T-helper 2 cell treated with Interferon-gamma antibody and Interleukin-4, amounts not matched to agents 5 μg/mL and 100 μg/mL, for 36 hours (primary cell): ENCODE data around the gene ATP8B4.
"Not testable (repeated sequence)": the region's sequence is repeated elsewhere in the genome, so short reads cannot be mapped to it uniquely, and the experiment has no call there.

ENCODE experiments used
- DNase-seq: peaks from one replicate; pipeline ENCODE4 v3.0.0; 2021; ENCODE audit warnings: low spot score
- H3K27ac Mint-ChIP-seq: one replicate; pipeline ENCODE4 v1.8.0; 2021; ENCODE audit warnings: mild to moderate bottlenecking, mixed read lengths
- H3K27me3 Mint-ChIP-seq: one replicate; pipeline ENCODE4 v1.8.0; 2021; ENCODE audit warnings: low read depth, mixed read lengths
- H3K36me3 Mint-ChIP-seq: one replicate; pipeline ENCODE4 v1.8.0; 2021; ENCODE audit warnings: low read depth, mixed read lengths
- H3K4me1 Mint-ChIP-seq: one replicate; pipeline ENCODE4 v1.8.0; 2021; ENCODE audit warnings: low read depth, mixed read lengths
- H3K4me3 Mint-ChIP-seq: one replicate; pipeline ENCODE4 v1.8.0; 2022; ENCODE audit warnings: mild to moderate bottlenecking, moderate library complexity, mixed read lengths
- H3K9me3 Mint-ChIP-seq: one replicate; pipeline ENCODE4 v1.8.0; 2021; ENCODE audit warnings: mixed read lengths

Gene ATP8B4

DNA sequence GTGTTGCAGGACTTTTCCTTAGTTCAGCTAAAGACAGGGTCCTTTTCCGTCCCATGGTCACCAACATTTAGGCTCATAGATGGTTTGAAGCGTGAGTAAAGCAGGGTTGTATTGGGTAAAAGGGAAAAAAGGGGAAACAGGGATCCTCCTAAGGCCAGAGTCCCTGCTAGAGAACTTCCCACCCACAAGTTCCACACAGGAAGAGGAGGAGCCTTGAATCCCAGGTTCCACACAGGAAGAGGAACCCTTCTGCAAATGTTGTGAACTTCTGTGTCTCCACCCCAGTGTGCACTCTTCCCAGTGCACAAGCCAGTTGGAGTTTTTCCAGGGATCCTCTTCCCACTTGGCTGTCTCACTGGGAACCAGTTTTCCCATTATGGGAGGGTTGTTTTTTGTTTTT is 27.6 kb upstream of the ATP8B4 start:
- Mint-ChIP-seq H3K4me3 (no peak overlapping the region), H3K4me1 (peaks cover 34% of the 10 kb centered on the region), H3K27ac (no peak overlapping the region), H3K27me3 (no peaks in the 10 kb centered on the region), H3K9me3 (no peaks in the 10 kb centered on the region), H3K36me3 (no peaks in the 10 kb centered on the region)
- no peak for DNase-seq

DNA sequence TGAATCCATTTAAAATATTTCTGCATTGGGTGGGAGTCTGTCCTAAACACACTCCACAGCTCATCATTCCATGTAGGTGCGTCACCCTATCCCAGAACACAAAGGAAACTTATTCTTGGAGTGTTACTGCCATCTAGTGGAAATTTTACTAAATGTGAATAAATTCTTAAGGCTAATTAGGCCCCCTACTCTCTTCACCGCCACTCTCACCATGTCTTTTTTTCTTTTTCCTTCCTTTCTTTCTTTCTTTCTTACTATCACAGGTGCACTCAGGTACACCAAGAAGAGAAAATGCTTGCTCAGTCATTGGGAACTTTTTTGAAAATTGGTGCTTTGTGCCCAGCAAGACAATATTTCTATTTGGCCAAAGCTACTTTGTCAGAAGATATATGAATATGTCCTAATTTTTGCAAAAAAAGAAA is 26.4 kb upstream of the ATP8B4 start:
- no peak overlapping the region for H3K27ac Mint-ChIP-seq
- no peaks in the 10 kb centered on the region for H3K27me3 Mint-ChIP-seq
- peaks cover 30% of the 10 kb centered on the region for H3K4me1 Mint-ChIP-seq
- DNase-seq, result no peak
- no peaks in the 10 kb centered on the region for H3K9me3 Mint-ChIP-seq
- no peaks in the 10 kb centered on the region for H3K36me3 Mint-ChIP-seq
- no peak overlapping the region for H3K4me3 Mint-ChIP-seq

DNA sequence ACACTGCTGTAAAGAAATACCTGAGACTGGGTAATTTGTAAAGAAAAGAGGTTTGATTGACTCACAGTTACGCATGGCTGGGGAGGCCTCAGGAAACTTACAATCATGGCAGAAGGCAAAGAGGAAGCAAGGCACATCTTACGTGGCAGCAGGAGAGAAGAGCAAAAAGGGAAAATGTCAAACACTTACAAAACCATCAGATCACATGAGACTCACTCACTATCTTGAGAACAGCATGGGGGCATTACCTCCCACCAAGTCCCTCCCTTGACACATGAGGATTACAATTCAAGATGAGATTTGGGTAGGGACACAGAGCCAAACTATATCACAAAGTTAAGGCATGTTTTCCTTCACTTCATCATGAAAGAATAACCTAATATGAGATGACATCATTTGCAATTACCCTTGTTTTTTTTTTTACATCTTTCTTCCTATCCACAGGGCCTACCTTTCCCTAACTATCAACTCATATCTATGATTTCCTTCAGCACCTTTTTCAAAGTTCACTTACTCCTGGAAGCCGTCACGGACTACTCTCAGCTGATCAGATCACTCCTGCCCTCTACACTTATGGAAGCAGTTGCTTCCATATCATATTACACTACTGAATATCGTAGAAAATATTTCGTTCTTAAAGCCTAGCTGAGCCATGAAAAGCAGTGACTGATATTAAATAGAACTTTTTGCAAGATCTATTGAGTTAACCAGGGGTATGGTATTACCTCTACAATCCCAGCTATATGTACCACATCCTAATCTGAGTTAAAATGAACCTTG is 25.5 kb upstream of the ATP8B4 start:
- peaks cover 27% of the 10 kb centered on the region for H3K4me1 Mint-ChIP-seq
- H3K36me3 Mint-ChIP-seq, result no peaks in the 10 kb centered on the region
- H3K4me3 Mint-ChIP-seq, result no peak overlapping the region
- no peak for DNase-seq
- no peaks in the 10 kb centered on the region for H3K27me3 Mint-ChIP-seq
- H3K27ac Mint-ChIP-seq, result peak overlapping the region; percentile 56
- no peaks in the 10 kb centered on the region for H3K9me3 Mint-ChIP-seq

DNA sequence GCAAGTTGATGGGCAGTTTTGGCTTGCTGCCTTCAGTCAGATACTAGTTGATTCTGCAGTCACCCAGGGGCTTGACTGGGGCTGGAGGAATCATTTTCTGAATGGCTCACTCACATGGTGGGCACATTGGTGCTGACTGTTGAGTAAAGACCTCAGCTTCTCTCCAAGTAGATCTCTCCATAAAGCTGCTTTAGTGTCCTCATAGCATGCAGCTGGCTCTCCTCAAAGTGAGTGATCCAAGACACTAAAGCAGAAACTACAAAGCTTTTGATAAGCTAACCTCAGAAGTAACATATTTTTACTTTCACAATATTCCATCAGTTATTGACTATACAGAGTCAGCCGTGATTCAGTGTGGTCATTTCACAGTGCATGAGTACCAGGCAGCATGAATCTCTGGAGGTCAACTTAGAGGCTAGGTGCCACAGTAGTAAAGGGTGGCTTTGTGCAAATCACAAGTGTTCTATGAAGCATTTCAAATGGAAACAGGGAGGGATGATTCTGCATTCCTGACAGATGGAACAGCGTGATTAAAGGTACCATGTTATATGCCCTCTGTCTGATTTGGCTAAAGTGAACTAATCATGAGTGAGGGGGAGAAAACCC is 24.3 kb upstream of the ATP8B4 start:
- no peak overlapping the region for H3K4me3 Mint-ChIP-seq
- H3K9me3 Mint-ChIP-seq, result no peaks in the 10 kb centered on the region
- no peaks in the 10 kb centered on the region for H3K36me3 Mint-ChIP-seq
- H3K27me3 Mint-ChIP-seq, result no peaks in the 10 kb centered on the region
- peaks cover 27% of the 10 kb centered on the region for H3K4me1 Mint-ChIP-seq
- no peak overlapping the region for H3K27ac Mint-ChIP-seq
- no peak for DNase-seq

DNA sequence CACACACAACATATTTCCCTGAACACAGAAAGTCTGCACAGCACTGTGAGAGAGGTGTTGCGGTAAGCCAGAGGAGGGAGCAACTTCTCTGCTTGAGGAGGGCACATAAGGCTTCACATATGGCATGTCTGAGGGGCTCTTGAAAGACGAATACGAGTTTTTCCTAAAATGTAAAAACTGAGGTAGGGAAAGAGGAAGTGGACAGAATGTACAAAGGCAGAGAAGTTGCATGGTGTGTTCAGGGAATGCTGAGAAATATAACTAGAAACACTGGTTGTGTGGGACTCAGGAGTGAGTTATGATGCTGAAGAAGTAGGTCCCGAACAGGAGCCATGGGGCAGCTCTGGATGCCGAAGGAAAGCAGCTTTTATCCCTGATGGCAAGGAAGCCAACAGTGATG is 22.8 kb upstream of the ATP8B4 start:
- H3K36me3 Mint-ChIP-seq, result peaks cover 2% of the 10 kb centered on the region
- no peaks in the 10 kb centered on the region for H3K9me3 Mint-ChIP-seq
- no peaks in the 10 kb centered on the region for H3K27me3 Mint-ChIP-seq
- H3K4me3 Mint-ChIP-seq, result no peak overlapping the region
- peaks cover 42% of the 10 kb centered on the region for H3K4me1 Mint-ChIP-seq
- no peak overlapping the region for H3K27ac Mint-ChIP-seq
- DNase-seq, result no peak

DNA sequence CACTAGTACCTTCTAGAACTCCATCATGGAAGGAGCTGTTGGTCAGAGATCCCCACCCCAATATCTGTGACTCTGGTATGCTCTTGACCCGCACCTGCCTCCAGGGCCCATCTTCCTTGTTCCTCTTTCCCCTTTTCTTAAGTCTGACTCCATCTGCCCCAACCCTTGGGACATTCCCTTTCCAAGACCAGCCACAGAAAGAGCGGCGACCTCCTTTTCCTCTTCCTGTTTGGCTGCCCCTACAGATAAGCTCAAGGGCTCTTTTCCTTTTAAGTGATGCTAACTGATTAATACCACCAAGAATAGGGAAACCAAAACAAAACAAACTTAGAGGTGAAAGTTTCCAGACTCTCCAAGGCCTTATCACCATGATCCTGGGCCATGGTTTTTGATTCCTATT is 21.9 kb upstream of the ATP8B4 start:
- no peaks in the 10 kb centered on the region for H3K9me3 Mint-ChIP-seq
- no peak for DNase-seq
- H3K27me3 Mint-ChIP-seq, result no peaks in the 10 kb centered on the region
- no peak overlapping the region for H3K4me3 Mint-ChIP-seq
- H3K4me1 Mint-ChIP-seq, result peaks cover 47% of the 10 kb centered on the region
- H3K36me3 Mint-ChIP-seq, result peaks cover 2% of the 10 kb centered on the region
- H3K27ac Mint-ChIP-seq, result no peak overlapping the region

DNA sequence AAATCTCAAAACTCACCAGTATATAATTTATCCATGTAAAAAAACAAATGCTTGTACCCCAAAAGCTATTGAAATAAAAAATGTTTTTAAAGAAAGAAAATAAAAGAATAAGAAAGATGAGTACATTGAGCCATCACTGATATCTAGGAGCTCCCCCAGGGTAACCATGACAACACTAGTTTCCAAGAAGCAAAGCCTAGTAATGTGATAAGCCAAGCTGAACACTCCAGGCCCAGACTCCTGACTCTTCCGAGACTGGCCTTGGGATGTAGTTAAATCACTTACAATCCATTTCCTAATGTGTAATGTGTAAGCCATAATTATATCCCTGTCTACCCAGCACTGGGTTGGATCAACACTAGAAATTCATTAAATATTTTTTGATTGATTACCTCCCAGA is 21.1 kb upstream of the ATP8B4 start:
- Mint-ChIP-seq H3K9me3 (no peaks in the 10 kb centered on the region), H3K27ac (no peak overlapping the region), H3K4me3 (no peak overlapping the region), H3K27me3 (no peaks in the 10 kb centered on the region), H3K4me1 (peaks cover 51% of the 10 kb centered on the region), H3K36me3 (peaks cover 2% of the 10 kb centered on the region)
- no peak for DNase-seq

DNA sequence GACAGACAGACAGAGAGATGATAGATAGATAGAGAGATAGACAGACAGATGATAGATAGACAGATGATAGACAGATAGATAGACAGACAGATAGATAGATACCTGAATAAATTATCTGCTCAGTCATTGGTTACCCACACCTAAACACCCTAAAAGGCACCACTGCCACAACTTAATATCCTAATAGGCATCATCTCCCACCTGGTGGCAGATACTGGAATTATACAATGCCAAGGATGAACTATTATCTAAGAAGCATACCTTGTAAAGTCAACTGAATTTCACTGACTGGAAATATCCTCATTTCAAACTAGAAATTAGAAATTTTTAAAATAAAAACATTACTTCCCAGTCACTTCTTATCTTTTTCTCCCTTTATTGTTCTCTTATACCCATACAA is 19.4 kb upstream of the ATP8B4 start:
- no peak overlapping the region for H3K4me3 Mint-ChIP-seq
- H3K36me3 Mint-ChIP-seq, result peaks cover 2% of the 10 kb centered on the region
- no peak for DNase-seq
- peak overlapping the region; percentile 82 for H3K27ac Mint-ChIP-seq
- no peaks in the 10 kb centered on the region for H3K9me3 Mint-ChIP-seq
- no peaks in the 10 kb centered on the region for H3K27me3 Mint-ChIP-seq
- H3K4me1 Mint-ChIP-seq, result peaks cover 49% of the 10 kb centered on the region

DNA sequence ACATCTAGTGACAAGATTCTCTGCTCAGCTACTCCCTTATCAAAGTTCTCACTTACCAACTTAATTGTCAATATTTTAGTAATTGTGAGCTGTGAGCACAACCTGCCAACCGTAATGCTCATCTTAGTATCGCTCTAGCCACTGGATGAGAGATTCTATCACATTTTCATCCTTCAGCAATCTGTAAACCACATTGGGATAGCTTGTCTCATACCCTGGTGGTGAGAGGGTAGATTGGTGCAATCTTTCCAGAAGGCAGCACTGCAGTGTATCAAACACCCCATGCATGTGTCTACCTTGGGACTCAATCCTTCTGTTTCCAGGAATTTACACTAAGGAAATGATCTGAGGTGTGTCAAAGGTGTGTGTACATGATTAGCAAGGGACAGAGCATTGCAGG is 18.9 kb upstream of the ATP8B4 start:
- Mint-ChIP-seq H3K27ac (peak overlapping the region; percentile 82), H3K4me1 (peaks cover 49% of the 10 kb centered on the region), H3K27me3 (no peaks in the 10 kb centered on the region), H3K9me3 (no peaks in the 10 kb centered on the region), H3K36me3 (peaks cover 2% of the 10 kb centered on the region), H3K4me3 (no peak overlapping the region)
- DNase-seq, result peak; percentile 19

DNA sequence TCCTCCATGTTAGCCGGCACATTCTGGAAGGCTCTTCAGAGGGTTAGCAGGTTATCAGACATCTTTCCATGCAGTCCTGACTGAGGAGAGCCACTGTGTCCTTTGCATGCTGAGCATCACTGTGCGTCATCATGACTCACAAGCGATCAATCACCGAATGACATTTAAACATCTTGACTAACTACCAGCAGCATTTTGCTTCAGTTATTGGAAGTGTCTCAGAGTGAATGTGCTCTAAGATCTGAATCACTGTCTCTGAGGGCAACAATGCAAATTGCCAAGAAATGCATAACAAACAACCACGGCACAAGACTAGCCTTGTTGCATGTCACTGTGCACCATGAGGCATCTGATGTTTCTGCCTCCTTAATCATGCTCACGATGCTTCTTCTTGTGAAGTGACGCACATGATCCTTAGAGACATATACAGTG is 18.3 kb upstream of the ATP8B4 start:
- Mint-ChIP-seq H3K4me3 (peak overlapping the region; percentile 31), H3K36me3 (peaks cover 4% of the 10 kb centered on the region), H3K4me1 (peaks cover 52% of the 10 kb centered on the region), H3K27me3 (no peaks in the 10 kb centered on the region), H3K27ac (peak overlapping the region; percentile 82), H3K9me3 (no peaks in the 10 kb centered on the region)
- DNase-seq, result peak; percentile 82

DNA sequence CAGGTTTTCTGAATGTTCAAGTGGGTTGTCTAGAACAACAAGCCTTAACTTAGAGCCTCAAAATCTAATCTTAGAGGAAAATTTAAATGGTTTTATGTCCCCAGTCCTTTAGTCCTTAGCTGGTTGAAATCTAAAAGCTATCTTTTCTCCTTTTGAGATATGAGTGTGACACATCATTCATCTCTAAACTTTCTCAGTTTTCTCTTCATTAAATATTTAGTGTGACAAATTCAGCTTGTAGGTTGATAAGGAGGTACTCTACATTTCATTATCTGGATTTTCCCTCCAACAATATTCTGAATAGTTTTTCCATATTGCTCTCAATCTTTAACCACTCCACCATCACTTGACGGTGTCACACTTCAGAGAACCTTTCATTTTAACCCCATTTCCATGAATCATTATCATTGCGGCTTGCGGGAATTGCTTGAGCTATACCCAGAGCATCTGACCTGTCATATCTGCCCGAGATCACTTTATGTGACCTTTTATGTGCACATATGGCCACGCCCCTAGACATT is 16.1 kb upstream of the ATP8B4 start:
- peaks cover 48% of the 10 kb centered on the region for H3K4me1 Mint-ChIP-seq
- peaks cover 7% of the 10 kb centered on the region for H3K36me3 Mint-ChIP-seq
- H3K9me3 Mint-ChIP-seq, result peaks cover 3% of the 10 kb centered on the region
- H3K27ac Mint-ChIP-seq, result peak overlapping the region; percentile 92
- DNase-seq, result peak; percentile 87
- H3K4me3 Mint-ChIP-seq, result peak overlapping the region; percentile 40
- no peaks in the 10 kb centered on the region for H3K27me3 Mint-ChIP-seq

DNA sequence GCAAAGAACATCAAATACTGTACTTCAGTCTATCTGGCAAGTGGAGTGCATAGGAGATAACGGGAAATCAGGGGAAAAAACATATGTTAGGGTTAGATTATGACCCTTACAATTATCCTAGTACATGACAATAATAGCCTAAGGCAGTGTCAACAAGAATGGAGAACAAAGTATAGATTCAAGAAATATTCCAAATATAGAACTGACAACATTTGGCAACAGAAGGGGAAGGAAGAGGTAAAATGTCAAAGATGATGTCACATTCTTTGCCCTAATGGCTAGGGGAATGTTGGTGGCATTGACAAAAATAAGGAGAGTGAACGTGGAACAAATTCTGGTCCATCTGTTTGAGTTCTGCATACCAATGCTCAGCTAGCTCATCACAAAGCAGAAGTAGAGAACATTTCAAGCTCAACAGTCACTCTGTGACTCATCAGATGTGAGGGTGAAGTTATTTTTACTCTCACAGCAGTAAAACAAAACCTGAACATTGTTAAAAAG is 15.5 kb upstream of the ATP8B4 start:
- Mint-ChIP-seq H3K27me3 (no peaks in the 10 kb centered on the region), H3K9me3 (peaks cover 3% of the 10 kb centered on the region), H3K4me1 (peaks cover 48% of the 10 kb centered on the region), H3K4me3 (peak overlapping the region; percentile 40), H3K27ac (peak overlapping the region; percentile 92), H3K36me3 (peaks cover 9% of the 10 kb centered on the region)
- DNase-seq, result peak; percentile 26

DNA sequence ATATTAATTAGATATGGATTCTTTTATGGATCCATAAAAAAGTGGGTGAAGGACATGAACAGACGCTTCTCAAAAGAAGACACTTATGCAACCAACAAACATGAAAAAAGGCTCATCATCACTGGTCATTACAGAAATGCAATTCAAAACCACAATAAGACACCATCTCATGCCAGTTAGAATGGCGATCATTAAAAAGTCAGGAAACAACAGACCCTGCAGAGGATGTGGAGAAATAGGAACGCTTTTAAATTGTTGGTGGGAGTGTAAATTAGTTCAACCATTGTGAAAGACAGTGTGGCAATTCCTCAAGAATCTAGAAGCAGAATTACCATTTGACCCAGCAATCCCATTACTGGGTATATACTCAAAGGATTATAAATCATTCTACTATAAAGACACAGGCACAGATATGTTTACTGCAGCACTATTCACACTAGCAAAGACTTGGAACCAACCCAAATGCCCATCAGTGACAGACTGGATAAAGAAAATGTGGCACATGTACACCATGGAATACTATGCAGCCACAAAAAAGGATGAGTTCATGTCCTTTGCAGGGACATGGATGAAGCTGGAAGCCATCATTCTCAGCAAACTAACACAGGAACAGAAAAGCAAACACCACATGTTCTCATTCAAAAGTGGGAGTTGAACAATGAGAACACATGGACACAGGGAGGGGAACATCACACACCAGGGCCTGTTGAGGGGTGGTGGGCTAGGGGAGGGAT is 13.4 kb upstream of the ATP8B4 start:
- not testable (repeated sequence) for H3K27me3 Mint-ChIP-seq, H3K4me3 Mint-ChIP-seq, H3K27ac Mint-ChIP-seq, H3K9me3 Mint-ChIP-seq, DNase-seq
- H3K36me3 Mint-ChIP-seq, result peaks cover 14% of the 10 kb centered on the region
- H3K4me1 Mint-ChIP-seq, result peaks cover 39% of the 10 kb centered on the region

DNA sequence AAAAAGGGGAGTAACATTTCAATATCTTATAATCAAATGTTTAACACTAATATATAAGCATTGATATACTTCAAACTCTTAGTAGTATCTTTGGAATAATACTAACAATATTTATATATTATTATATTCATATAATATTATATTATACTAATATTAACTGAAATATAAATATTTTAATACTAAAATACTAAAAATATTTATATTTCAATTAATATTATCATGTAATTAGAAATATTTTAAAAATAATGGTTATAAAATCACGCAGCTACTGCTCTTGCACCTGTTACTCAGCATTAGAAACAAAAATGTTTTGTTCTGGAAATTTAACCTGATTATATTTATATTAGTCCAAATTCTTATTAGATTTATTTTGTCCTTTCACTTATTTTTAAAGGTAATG is 12.6 kb upstream of the ATP8B4 start:
- peaks cover 33% of the 10 kb centered on the region for H3K4me1 Mint-ChIP-seq
- no peak overlapping the region for H3K27ac Mint-ChIP-seq
- no peak for DNase-seq
- H3K4me3 Mint-ChIP-seq, result no peak overlapping the region
- H3K36me3 Mint-ChIP-seq, result peaks cover 13% of the 10 kb centered on the region
- no peaks in the 10 kb centered on the region for H3K27me3 Mint-ChIP-seq
- H3K9me3 Mint-ChIP-seq, result peaks cover 3% of the 10 kb centered on the region
